GM12872 (cell line): ENCODE results near the gene SYTL2.

Experiments used
- CTCF ChIP-seq: IDR thresholded peaks from 3 replicates; pipeline ENCODE4 v1.5.1; 2011; ENCODE audit warnings: low read depth, mild to moderate bottlenecking, low read length, moderate library complexity; ENCODE audit not compliant: insufficient read depth

Gene SYTL2

GRCh38 chr11:85759915-85760314 is 51.0 kb downstream of the SYTL2 start:
- TF ChIP-seq CTCF: no peak

DNA sequence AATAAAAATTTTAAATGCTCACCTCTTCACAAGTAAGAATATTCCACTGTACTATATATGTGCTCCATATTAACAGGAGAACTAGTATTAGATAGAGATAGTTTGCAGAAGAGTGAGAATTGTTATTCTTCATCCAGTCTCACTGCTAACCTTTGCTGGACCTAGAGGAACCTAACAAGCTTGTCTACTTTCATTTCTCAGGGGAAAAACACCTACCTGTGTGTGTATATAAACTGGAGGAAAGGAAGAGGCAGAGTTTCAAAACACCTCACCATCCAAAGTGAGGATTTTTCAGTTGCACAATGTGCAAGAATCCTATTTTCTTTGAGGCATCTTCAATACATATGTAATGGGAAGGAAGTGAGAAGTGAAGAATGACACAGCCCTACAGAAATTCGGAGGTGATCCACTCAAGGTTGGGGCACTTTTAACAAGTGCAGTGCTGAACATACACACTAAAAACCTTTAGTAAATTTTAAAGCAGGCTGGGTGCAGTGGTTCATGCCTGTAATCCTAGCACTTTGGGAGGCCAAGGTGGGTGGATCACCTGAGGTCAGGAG is 52.4 kb downstream of the SYTL2 start:
- TF ChIP-seq CTCF: no peak

- TF ChIP-seq CTCF: no peak
These were observed 52.9 kb downstream of the SYTL2 start for GRCh38 chr11:85758026-85758425.

DNA sequence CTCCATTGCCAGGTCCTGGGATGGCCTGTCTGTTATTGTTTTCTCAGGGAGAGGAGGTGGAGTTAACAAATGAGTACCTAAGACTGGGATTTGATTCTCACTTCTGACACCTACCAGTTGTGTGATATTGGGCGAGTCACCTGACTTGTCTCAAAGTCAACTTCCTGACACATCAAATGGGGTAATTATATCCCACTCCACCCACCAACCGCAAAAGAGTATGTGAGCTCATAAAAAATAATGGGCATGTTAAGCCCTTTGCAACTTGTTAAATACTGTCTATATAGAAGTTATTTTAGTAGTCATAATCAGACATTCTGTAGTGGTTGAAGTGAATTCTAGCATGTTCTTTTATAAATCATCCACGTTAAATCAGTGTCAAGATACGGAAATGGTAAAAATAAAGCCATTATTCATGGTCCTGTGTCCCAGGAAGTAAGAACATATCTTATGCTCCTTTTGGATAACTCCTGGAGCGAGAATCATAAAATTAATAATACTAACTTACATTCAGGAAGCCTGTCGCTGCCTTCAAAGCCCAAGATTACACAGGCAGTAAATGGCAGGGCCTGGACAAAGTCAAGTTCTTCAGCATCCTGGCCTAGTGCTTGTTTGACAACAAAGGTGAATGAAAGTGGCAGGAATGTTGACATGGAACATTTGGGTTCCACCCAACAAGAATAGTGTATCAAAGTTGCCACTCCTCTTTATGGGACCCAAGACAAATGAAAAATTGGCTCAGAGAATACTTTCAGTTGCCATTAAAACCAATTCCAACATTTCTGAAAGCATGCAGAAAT is 54.3 kb downstream of the SYTL2 start:
- TF ChIP-seq CTCF: no peak

DNA sequence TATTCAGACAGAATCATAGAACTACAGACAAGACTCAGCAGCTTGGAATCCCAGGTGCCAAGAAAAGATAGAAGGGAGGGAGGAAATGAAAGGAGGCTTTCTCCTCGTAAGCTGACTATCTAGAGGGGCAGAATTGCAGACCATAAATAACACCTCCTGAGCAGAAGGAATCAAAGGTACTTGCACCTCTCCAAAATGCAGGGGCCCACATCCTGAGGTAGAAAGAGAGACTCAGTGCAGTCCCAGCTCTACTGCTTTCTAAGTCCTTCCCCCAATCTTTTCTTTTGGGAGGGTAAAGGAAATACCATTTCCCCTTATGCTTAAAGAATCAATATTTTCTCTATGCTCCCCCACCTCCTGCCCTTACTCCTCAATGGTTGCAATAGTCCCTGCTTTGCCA is 55.2 kb downstream of the SYTL2 start:
- no peak for TF ChIP-seq CTCF

DNA sequence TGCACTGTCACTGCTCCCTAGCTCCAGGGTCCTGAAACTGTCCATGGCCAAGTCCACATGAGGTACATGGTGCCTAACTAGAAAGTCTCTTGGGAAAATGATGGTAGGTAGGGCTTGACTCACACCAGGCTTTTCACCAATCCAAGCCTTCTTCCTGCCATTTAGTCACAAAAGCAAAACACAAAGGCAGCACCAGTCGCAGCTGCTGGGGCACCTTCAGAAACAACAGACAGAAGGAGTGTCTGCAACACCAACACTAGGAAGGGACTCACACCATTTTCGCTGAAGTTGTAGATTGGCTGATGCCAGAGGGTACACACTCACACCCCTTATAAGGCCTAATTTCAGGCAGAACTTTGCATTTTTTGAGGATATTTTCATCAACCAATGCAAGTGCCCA is 55.7 kb downstream of the SYTL2 start:
- no peak for TF ChIP-seq CTCF

- TF ChIP-seq CTCF: no peak
These were observed 57.9 kb downstream of the SYTL2 start for GRCh38 chr11:85752890-85753581.
